ENCODE results near the gene NDUFB11.

NDUFB11 gene

GRCh38 chrX:47172549-47172948, 28.0 kb upstream of the NDUFB11 start:
- Histone ChIP-seq H3K9me3 (no peaks in the 10 kb centered on the region), H3K36me3 (peaks cover 49% of the 10 kb centered on the region), H3K27me3 (no peaks in the 10 kb centered on the region), H3K4me3 (ENCODE audit: low read depth, low read length) (no peak overlapping the region), H3K4me1 (no peaks in the 10 kb centered on the region)
- no peak for TF ChIP-seq CTCF (IDR thresholded peaks at IDR 0.05; ENCODE audit: low read depth, low read length)
- DNase-seq = no peak

- Histone ChIP-seq H3K4me1 (no peaks in the 10 kb centered on the region), H3K4me3 (ENCODE audit: low read depth, low read length) (no peak overlapping the region), H3K27me3 (no peaks in the 10 kb centered on the region), H3K36me3 (peaks cover 49% of the 10 kb centered on the region), H3K9me3 (no peaks in the 10 kb centered on the region)
- no peak for DNase-seq
- TF ChIP-seq CTCF (IDR thresholded peaks at IDR 0.05; ENCODE audit: low read depth, low read length) = no peak
These were observed 27.5 kb upstream of the NDUFB11 start for GRCh38 chrX:47171996-47172395.

GRCh38 chrX:47170861-47171692, 26.6 kb upstream of the NDUFB11 start:
- no peak for DNase-seq
- no peak for TF ChIP-seq CTCF (IDR thresholded peaks at IDR 0.05; ENCODE audit: low read depth, low read length)
- Histone ChIP-seq H3K9me3 (no peaks in the 10 kb centered on the region), H3K4me1 (no peaks in the 10 kb centered on the region), H3K36me3 (peaks cover 44% of the 10 kb centered on the region), H3K27me3 (no peaks in the 10 kb centered on the region), H3K4me3 (ENCODE audit: low read depth, low read length) (no peak overlapping the region)

- H3K9me3 ChIP-seq = no peaks in the 10 kb centered on the region
- no peak for TF ChIP-seq CTCF (IDR thresholded peaks at IDR 0.05; ENCODE audit: low read depth, low read length)
- H3K27me3 ChIP-seq = no peaks in the 10 kb centered on the region
- no peak overlapping the region for H3K4me3 ChIP-seq (ENCODE audit: low read depth, low read length)
- DNase-seq = no peak
- H3K4me1 ChIP-seq = no peaks in the 10 kb centered on the region
- H3K36me3 ChIP-seq = peaks cover 39% of the 10 kb centered on the region
These were observed 25.4 kb upstream of the NDUFB11 start for GRCh38 chrX:47169726-47170515.

GRCh38 chrX:47169273-47169672, 24.8 kb upstream of the NDUFB11 start:
- no peak for DNase-seq

More at GRCh38 chrX:47169273-47169672, 24.8 kb upstream of the NDUFB11 start:
- Histone ChIP-seq H3K9me3 (no peaks in the 10 kb centered on the region), H3K4me3 (ENCODE audit: low read depth, low read length) (no peak overlapping the region), H3K36me3 (peaks cover 43% of the 10 kb centered on the region), H3K27me3 (no peaks in the 10 kb centered on the region), H3K4me1 (no peaks in the 10 kb centered on the region)
- TF ChIP-seq CTCF (IDR thresholded peaks at IDR 0.05; ENCODE audit: low read depth, low read length) = no peak
